Medulla oblongata (tissue), 1 donor: ENCODE measurements around the gene HSP90AB1.

Experiments
- DNase-seq: peaks from one replicate; pipeline ENCODE4 v3.0.0-alpha.2; 2015; ENCODE audit errors: extremely low spot score

HSP90AB1 gene

GRCh38 chr6:44246663-44247337 lies at the start of gene HSP90AB1:
Gene HSP90AB1 (plus strand): TSS chr6:44247101. CDS start chr6:44248630, 1,529 bp downstream.
- peak; percentile 98 for DNase-seq

- DNase-seq, result no peak
Measured at GRCh38 chr6:44198684-44199083, 48.2 kb upstream of the HSP90AB1 start.

- DNase-seq, result no peak
Measured at GRCh38 chr6:44199883-44200282, 47.0 kb upstream of the HSP90AB1 start.

DNA sequence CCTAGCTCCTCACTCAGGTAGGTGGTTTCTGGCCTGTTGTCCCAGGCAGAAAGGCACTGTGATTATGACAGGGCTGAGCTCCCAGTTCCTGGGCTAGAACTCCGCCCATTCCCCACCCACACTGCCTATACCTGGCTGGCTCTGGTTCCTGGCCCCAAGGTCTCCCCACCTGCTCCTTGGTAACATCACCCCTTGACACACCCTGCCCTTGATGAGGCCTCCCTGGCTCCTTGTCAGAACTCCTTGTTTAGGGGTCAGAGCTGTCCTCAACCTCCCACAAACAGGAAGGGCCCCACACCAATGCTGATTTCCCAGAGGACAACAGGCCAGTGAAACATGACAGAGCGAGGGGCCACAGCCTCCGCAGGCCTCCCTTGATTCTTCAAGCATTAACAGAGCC lies 45.7 kb upstream of the HSP90AB1 start:
- no peak for DNase-seq

DNA sequence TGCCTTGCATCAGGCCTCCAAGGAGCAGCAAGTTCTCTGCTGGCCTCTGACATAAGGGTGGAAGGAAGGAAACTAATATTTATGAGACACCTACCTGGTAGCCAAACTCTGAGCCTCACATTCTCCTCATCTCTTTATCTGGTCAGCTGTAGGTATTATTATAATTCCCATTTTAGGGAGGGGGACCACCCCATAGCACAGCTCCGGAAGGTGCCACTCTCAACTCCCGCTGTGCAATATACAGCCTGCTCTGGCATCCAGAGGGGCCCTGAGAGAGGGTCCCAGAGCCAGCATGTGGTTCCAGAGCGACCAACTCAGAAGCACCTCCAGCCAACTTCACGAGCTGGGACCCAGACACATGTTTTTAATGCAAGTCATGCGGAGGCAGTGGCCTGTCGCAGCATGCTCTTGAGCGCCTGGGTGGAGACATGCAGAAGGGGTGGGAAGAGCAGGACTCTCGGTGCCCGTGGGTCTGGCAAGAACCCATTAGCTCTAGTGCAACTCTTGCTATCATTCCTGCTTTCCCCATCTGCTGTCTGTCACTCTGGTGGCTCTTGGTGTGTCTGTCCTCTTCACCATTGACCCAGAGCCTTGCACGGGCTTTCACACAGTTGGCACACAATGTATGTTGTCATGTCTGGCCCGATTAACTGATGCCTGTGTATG lies 45.1 kb upstream of the HSP90AB1 start:
- no peak for DNase-seq

- DNase-seq, result no peak
Measured at GRCh38 chr6:44202332-44202971, 44.4 kb upstream of the HSP90AB1 start.

DNA sequence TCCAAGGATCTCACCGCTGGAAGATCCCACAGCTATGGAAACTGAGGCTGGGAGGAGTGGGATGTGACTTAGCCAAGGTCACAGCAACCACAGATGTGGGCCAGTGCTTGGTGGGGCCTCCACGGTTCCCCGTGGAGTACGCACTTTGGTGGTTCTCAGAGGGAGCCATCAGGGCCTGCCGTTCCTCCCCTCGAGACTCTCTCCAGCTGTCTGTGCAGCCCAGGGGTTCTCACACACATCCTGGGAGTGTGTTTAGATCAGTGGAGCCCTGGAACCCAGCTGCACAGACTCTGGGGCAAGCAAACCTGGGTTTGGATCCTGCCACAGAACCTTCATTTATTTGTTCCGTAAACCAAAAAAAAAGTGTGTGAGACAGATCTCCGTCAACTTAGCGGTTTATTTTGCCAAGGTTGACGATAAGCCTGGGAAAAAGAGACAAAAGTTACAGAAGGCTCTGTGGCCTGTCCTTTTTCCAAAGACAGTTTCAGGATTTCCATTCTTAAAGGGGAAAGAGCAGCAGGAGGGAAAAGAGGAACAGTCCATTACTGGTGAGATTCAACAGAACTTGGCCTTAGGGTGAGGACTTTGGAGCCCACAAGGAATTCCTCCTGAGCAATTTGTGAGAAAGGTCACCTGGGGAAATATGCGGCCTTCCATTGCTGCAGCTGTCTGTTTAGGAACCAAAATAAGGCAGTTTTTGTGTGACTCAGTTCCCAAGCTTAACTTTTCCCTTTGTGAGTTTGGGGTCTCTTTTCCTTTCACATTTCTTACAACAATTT lies 43.7 kb upstream of the HSP90AB1 start:
- DNase-seq, result no peak

DNA sequence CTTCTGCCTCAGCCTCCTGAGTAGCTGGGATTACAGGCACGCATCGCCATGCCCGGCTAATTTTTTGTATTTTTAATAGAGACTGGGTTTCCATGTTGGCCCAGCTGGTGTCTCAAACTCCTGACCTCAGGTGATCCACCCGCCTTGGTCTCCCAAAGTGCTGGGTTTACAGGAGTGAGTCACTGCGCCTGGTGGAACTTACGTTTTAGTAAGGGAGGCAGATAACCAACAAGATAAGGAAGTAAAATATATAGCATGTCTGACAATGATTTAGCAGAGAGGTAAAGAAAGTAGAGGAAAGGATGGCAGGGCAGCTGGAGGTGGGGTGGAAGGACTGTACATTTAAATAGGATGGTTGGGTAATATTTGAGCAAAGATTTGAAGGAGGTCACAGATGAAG lies 42.9 kb upstream of the HSP90AB1 start:
- DNase-seq, result no peak

- no peak for DNase-seq
Measured at GRCh38 chr6:44207966-44208365, 38.9 kb upstream of the HSP90AB1 start.

DNA sequence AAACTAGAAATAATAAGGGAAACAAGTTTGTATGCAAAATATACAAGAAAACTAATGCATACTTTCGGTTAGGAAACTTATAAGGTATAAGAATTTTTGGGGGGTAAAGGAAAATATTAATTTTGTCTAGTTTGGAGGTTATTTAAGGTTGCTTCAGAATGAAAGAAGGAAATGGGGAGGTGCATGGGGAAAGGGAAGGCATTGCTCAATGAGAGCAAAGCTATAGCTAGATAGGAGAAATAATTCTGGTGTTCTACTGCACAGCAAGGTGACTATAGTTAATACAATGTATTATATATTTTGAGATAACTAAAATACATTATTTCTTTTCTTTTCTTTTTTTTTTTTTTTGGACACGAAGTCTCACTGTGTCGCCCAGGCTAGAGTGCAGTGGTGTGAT lies 35.6 kb upstream of the HSP90AB1 start:
- DNase-seq, result no peak

DNA sequence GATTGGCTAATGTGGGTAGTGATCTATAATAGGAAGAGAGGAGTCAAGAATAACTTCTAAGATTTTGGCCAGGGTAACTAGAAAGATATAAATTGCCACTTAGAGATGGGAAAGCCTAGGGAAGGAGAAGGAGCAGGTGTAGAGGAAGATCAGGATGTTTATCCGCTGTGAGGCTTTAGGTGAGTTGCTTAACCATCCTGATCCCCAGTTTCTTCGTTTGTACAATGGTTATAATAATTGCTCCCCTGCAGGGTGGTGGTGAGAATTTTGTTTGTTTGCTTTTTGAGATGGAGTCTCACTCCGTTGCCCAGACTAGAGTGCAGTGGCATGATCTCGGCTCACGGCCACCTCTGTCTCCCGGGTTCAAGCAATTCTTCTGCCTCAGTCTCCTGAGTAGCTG lies 32.6 kb upstream of the HSP90AB1 start:
- no peak for DNase-seq

- DNase-seq, result no peak
Measured at GRCh38 chr6:44216677-44217331, 30.1 kb upstream of the HSP90AB1 start, which contains the start of gene MYMX. Gene MYMX (plus strand): TSS chr6:44216926. CDS start chr6:44217472, 546 bp downstream.

DNA sequence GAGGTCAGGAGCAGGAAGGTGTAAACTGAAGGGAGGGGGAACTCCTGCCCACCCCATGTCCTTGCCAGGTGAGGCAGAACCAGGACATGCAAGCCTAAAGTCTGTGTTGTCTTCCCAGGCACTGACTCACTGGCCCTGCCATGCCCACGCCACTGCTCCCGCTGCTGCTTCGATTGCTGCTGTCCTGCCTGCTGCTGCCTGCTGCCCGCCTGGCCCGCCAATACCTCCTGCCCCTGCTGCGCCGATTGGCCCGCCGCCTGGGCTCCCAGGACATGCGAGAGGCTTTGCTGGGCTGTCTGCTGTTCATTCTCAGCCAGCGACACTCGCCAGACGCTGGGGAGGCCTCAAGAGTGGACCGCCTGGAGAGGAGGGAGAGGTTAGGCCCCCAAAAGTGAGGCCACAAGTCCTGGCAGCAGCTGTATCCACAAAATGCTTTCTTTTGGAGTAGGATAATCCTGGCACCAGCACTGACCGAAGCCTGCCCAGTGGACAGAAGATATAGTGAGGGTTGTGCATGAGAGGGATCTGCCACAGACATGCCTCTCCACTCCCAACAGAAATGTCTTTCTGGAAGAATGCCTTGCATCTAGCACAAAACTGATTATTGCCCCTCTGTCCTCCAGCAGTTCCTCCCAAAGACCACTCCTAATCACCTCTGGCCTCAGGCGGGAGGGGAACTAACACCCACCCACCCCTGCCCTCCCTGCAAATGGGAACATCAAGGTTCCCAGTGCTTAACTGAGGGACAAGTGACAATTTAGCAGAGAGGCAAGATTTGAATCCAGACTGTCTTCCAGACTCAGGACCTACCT lies 29.4 kb upstream of the HSP90AB1 start:
- peak; percentile 63 for DNase-seq

DNA sequence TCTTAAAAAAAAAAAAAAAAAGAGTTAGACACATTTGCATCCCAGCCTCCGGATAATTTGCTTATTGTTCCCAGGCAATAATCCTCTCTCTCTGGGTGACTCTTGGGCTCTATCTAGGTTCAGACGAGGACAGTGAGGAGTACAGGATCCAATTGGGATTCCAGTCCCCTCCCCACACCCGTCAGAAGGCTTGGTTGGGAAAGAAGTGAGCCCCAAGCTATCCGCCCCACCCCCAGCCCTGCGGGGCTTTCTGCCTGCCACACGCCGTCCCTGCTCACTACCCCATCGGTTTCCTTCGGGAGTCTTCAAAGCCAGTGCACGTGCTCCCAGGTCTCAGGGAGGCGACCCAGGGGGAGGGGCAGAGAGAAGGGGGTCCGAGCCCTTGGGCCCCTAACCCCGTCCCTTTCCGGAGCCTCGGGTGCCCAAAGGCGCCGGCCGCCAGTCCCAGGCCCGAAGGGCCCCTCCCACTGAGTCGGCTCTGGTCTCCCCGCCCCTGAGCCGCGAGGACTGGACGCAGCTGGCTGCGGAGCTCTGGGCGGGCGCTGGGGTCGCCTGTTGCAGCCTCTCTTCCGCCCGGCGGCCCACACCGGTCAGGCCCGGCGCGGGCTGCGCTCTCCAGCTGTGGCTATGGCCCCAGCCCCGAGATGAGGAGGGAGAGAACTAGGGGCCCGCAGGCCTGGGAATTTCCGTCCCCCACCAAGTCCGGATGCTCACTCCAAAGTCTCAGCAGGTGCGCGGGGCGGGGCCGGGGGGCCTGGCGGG lies 27.7 kb upstream of the HSP90AB1 start:
- peak; percentile 82 for DNase-seq

GRCh38 chr6:44219815-44220784 lies 26.8 kb upstream of the HSP90AB1 start:
- DNase-seq, result no peak

GRCh38 chr6:44220913-44221290 lies 26.0 kb upstream of the HSP90AB1 start:
- no peak for DNase-seq

GRCh38 chr6:44221291-44221960 lies 25.5 kb upstream of the HSP90AB1 start:
- peak; percentile 84 for DNase-seq

DNA sequence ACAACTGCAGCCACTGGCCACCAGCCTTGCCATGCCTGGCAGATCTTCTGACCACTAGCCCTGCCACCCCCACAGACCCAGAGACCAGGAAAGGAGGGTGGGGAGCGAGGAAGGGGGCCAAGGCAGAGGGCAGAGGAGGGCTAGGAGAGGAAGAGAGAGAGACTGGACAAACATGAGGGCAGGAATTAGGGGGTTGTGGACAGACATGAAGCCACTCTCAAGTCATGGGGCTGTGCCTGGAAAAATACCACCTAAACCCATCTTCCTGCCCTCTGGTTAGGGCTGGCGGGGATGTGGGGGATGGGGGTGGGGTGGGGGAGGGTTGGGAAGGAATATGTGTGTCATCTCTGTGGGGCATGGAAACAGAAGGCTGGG lies 25.0 kb upstream of the HSP90AB1 start:
- no peak for DNase-seq
